NCI-H1694 treated with DMSO at 0.1 percent for 48 hours (cell line): Measurements from ENCODE around the gene CLPSL1.
A peak's percentile ranks its signal among the peaks of the same experiment; 100 is the strongest.
"Not testable (repeated sequence)": the region's sequence is repeated elsewhere in the genome, so short reads cannot be mapped to it uniquely, and the experiment has no call there.

ENCODE experiments used
- DNase-seq: peaks from one replicate; lab custom pipeline; 2025; lab: John Stamatoyannopoulos, UW

CLPSL1 gene

GRCh38 chr6:35780719-35781118 is at the start of gene CLPSL1:
Gene CLPSL1, plus strand, starts transcription at chr6:35781019. Its CDS starts 92 bp downstream, at chr6:35781111.
- no peak for DNase-seq

DNA sequence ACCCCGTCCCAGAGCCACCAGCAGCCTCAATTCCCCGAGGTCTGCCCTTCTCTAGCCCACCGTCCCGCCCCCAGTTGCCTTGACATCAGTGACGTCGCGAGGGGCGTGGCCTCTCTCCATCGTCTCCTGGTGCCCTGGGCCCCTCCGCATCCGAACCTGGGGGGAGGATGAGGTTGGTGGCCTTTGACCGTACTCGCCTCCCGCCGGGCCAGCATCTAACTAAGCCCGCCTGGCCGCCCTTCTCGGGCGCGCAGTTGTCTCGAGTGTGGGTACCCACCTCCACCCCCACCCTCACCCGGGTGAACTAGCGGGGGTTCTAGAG is 49.4 kb upstream of the CLPSL1 start:
- peak; percentile 70 for DNase-seq

DNA sequence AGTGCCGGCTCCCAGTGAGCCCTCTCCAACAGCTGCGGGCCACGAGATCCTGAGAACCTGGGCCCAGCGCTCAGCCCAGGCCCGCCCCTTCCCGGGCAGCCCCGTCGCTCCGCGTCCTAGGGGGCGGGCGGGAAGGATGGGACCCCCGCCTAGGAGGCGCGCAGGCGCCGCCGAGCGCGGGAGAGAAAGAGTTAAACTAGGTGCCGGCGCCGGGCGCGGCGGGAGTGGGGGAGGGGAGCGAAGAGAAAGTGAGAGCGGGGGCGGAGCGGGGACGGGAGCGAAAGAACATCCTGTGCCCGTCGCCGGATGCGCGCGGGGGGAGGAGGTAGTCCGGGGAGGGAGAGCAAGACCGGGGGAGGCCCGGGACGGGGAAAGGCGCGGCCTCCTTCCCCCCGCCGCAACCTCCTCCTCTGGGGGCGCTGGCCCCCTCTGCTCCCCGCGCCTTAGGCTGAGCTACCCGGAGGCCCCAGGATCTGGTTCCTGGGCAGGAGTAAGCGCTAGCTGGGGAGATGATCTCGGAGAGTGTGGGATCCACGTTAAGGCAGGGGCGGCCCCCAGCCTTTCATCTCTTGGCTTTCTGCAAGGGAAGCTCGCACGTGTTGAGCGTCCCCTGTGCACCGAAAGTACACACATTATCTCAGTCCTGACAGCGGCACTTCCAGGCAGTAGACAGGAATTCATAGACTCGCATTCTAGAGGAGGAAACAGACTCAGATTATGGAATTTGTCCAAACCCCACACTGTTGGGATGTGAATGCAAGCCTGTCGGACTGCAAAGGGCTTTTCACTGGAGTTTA is 48.9 kb upstream of the CLPSL1 start:
- DNase-seq: peak; percentile 75

DNA sequence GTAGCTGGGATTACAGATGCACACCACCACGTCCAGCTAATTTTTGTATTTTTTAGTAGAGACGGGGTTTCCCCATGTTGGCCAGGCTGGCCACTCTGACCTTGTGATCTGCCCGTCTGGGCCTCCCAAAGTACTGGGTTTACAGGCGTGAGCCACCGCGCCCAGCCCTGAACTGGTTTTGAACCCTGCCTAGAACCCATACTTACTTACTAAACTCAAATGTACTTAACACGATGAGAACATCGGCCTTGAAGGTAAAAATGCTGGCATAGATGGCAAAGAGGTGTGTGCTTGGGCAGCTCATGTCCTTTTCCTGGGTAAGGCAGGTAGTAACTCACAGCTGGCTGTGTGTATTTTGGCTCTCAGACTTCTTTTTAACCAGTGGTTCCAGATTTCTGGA is 47.2 kb upstream of the CLPSL1 start:
- DNase-seq: no peak

DNA sequence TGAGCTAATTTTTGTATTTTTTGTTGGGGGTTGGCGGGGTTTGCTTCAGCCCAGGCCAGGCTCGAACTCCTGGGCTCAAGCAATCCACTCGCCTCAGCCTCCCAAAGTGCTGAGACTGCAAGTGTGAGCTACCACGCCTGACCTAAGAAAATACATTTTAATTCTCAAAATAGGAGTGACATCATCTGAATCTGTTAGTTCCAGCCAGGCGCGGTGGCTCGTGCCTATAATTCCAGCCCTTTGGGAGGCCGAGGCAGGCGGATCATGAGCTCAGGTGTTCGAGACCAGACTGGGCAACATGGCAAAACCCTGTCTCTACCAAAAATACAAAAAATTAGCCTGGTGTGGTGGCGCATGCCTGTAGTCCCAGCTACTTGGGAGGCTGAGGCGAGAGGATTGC is 46.5 kb upstream of the CLPSL1 start:
- not testable (repeated sequence) for DNase-seq

DNA sequence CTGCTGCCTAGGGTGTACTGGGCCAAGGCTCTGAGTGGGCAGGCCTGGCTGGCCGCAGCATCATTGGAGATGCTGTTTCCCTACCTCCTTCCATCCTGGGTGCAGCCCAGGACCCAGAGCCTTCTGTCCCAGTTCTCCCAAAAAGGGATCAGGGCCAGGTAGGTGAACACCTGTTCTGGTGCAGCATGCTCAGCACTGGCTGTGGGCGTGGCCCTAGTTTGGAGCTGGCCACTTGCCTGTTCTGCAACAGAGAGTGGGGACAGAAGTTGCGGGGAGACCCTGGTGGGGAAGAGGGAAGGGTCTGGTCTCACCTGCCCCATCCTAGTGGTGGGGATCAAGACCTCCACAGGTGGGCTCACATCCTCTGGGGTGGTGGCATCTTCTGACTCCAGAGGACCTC is 45.4 kb upstream of the CLPSL1 start:
- no peak for DNase-seq

DNA sequence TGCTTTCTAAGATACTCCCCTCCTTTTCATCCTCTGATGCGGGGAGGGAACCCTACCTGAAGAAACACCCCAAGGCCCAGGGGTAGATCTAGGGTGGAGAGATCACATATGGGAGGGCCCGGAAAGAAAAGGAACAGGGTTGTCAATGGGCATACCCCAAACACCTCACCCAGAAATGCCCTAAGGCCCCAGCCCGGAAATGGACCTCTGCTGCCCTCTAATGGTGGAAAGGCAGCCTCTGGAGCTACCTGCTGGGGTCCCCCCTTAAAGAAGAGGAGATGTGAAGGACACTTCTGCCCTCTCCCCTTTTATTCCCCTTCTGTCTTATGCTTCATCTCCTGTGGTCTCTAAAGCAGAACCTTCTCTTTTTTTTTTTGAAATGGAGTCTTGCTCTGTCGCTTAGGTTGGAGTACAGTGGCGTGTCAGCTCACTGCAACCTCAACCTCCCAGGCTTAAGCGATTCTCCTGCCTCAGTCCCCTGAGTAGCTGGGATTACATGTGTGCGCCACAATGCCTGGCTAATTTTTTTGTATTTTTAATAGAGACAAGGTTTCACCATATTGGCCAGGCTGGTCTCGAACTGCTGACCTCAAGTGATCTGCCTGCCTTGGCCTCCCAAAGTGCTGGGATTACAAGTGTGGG is 44.4 kb upstream of the CLPSL1 start:
- peak; percentile 44 for DNase-seq

GRCh38 chr6:35736982-35737412 is 43.8 kb upstream of the CLPSL1 start, which contains the start of gene ARMC12:
Gene ARMC12, plus strand, starts transcription at chr6:35737032. Its CDS starts 77 bp downstream, at chr6:35737109.
- DNase-seq: no peak

- DNase-seq: peak; percentile 88
Measured at GRCh38 chr6:35737413-35738211, 43.2 kb upstream of the CLPSL1 start.

DNA sequence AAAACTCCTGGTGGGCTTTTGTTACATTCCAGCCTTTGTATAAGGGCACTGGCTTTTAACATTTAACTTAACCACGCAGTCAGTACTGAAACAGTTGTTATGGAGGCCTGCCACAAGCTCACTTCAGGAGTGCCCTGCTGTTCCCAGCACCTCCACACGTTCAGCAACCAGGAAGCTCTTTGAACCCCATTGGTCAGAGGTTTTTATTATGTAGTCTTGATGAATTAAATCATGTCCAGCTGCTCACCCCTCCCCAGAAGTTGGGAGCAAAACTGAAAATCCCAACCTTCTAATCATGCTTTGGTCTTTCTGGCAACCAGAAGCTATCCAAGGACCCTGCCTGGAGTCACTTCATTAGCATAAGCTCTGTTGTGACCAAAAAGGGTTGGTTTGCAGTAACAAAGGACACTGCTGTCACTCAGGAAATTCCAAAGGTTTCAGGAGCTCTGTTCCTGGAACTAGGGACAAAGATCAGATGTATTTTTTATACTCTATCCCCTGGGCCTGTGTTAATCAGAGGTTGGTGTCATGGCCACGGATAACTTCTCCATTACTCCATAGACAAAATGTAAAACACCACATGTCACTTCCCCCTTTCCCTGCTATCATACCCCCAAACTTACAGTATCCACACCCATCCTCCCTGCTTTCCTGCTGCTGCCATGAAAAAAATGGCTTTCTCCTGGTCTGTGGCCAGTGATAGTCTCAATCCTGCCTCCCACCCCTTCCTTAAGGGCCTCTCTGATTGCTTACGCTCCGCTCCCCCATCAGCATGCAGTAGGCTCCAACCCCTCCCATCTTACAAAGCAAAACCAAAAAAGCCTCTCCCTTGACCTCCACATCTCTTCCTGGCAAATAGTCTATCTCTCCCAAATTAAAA is 40.9 kb upstream of the CLPSL1 start:
- no peak for DNase-seq

GRCh38 chr6:35742842-35743241 is 38.0 kb upstream of the CLPSL1 start:
- no peak for DNase-seq

DNA sequence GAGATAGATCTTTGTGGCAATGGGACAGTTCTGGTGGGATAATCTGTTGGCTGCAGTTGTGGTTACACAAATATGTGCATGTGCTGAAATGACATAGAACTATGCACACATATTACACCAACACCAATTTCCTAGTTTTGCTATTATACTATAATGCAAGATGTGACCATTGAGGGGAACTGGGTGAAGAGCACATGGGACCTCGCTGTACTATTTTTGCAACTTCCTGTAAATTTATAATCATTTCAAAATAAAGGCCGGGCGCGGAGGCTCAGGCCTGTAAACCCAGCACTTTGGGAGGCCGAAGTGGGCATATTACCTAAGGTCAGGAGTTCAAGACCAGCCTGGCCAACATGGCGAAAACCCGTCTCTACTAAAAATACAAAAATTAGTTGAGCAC is 35.3 kb upstream of the CLPSL1 start:
- no peak for DNase-seq

GRCh38 chr6:35746516-35746915 is 34.3 kb upstream of the CLPSL1 start:
- no peak for DNase-seq

GRCh38 chr6:35747877-35748276 is 32.9 kb upstream of the CLPSL1 start:
- DNase-seq: no peak

DNA sequence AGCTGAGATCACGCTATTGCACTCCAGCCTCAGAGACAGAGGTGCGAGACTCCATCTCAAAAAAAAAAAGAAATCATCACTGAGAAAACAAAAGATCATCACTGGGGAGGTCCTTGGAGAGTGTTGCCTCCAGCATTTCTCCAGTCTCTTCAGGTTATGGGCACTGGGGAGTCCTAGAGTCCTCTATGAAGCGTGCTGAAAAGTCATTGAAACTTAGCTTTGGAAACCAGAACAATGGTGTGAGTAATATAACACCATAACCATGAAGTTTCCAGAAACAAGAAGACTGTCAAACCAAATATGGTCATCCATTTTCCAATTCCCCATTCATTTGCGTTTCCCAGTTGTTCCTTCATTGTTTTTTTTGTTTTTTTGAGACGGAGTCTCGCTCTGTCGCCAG is 30.3 kb upstream of the CLPSL1 start:
- no peak for DNase-seq

- no peak for DNase-seq
Measured at GRCh38 chr6:35751594-35751993, 29.2 kb upstream of the CLPSL1 start.

- DNase-seq: no peak
Measured at GRCh38 chr6:35752330-35752729, 28.5 kb upstream of the CLPSL1 start.

GRCh38 chr6:35754452-35755277 is 26.2 kb upstream of the CLPSL1 start:
- no peak for DNase-seq

DNA sequence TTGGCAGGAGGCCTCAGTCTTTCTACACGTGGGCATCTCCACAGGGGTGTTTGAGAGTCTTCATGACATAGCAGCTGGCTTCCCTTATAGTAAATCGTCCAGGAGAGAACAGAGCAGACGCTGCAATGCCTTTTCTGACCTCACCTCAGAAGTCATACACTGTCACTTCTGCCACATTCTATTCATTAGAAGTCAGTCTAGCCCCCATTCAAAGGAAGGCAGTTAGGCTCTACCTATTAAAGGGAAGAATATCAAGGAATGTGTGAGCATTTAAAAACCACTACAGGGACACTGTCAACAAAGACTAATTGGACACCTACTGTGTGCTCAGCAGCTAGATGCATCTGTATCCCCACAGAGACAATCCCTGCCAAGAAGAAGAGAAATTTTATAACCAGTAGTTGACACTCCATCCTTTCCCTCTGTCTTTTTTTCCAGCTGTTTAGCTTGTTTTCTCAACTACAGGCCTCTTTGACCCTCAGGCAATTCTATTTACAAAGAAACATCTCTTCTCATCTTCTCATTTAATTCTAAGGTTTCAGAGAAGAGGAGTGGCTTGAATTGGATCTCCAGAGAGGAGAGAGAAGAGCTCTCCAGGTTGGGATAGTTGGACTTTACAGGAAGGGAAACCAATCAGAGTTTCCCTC is 25.4 kb upstream of the CLPSL1 start:
- no peak for DNase-seq

GRCh38 chr6:35757456-35758123 is 23.2 kb upstream of the CLPSL1 start:
- DNase-seq: no peak
